ENCODE measurements around the gene AUTS2.

AUTS2 gene

GRCh38 chr7:70217571-70217970 is 619.3 kb downstream of the AUTS2 start:
- TF ChIP-seq GATA3 (IDR thresholded peaks at IDR 0.05; ENCODE audit: low read depth, low read length) (no peak), GATA2 (IDR thresholded peaks at IDR 0.05; ENCODE audit: low read depth, low read length) (no peak)

- TF ChIP-seq GATA2 (IDR thresholded peaks at IDR 0.05; ENCODE audit: low read depth, low read length) (no peak), GATA3 (IDR thresholded peaks at IDR 0.05; ENCODE audit: low read depth, low read length) (no peak)
These were observed 619.7 kb downstream of the AUTS2 start for GRCh38 chr7:70218006-70218405.

DNA sequence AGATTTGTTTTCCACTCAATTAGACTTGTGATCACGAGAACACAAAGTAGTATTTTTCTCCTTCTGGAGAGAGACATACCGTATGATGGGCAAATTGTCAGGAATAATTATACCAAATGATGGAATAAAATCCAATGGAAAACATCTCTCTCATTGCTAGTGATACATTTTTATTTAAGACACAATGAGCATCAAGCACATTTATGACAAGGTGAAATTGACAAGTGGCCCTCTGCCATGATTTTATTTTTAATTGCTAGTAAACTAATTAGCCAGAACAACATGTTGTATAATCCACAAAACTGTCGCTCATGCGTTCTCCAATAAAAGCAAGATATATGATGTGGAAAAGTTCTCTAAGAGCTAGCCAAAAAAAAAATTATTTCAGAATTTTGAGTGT is 620.8 kb downstream of the AUTS2 start:
- TF ChIP-seq GATA2 (IDR thresholded peaks at IDR 0.05; ENCODE audit: low read depth, low read length): no peak
- no peak for TF ChIP-seq GATA3 (IDR thresholded peaks at IDR 0.05; ENCODE audit: low read depth, low read length)

GRCh38 chr7:70229242-70229641 is 631.0 kb downstream of the AUTS2 start:
- TF ChIP-seq GATA2 (IDR thresholded peaks at IDR 0.05; ENCODE audit: low read depth, low read length) (no peak), GATA3 (IDR thresholded peaks at IDR 0.05; ENCODE audit: low read depth, low read length) (no peak)

DNA sequence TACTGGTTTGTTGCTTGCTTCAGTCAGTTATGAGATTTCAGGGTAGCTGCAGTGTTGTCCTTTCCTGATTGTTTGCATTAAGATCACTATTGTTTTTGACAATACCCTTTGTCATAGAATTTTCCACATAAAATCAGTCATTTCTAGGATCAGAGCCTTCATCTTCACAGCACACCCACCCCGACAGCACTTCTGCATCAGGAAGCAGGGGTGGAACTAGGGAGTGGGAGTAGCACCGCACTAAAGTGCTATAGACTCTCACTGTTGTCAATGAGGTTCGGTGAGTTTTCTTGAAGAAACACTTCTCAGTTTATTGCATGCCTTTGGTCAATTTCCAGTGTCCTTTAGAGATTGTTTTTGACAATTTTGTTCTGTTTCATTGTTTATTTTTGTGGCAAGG is 632.5 kb downstream of the AUTS2 start:
- no peak for TF ChIP-seq GATA2 (IDR thresholded peaks at IDR 0.05; ENCODE audit: low read depth, low read length)

DNA sequence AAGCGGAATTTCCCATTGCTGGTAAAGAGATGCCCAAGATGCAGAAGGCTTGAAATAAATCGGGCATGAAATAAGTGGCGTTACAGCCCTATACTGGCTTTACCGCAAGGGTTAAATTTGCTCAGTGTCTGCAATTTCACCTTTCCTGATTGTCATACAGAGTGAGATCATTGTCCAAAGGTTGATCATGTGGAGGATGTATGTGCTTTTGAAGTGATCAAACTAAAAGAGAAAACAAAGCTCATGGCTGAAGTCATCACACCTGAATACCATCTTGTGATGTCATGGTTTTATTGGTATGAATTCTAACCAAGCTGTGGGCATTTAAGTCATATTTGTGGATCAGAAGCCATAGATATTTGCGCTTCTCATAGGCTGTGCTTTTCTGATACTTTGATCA is 635.5 kb downstream of the AUTS2 start:
- TF ChIP-seq GATA2 (IDR thresholded peaks at IDR 0.05; ENCODE audit: low read depth, low read length): no peak

GRCh38 chr7:70237256-70237655 is 639.0 kb downstream of the AUTS2 start:
- TF ChIP-seq GATA3 (IDR thresholded peaks at IDR 0.05; ENCODE audit: low read depth, low read length) (no peak), GATA2 (IDR thresholded peaks at IDR 0.05; ENCODE audit: low read depth, low read length) (no peak)

GRCh38 chr7:70237831-70238575 is 639.7 kb downstream of the AUTS2 start:
- TF ChIP-seq GATA2 (IDR thresholded peaks at IDR 0.05; ENCODE audit: low read depth, low read length) (no peak; the same call in 1 of the 2 replicates), GATA3 (IDR thresholded peaks at IDR 0.05; ENCODE audit: low read depth, low read length) (no peak)

- no peak for TF ChIP-seq GATA3 (IDR thresholded peaks at IDR 0.05; ENCODE audit: low read depth, low read length)
- TF ChIP-seq GATA2 (IDR thresholded peaks at IDR 0.05; ENCODE audit: low read depth, low read length): no peak
These were observed 641.6 kb downstream of the AUTS2 start for GRCh38 chr7:70239918-70240317.

GRCh38 chr7:70240873-70241272 is 642.6 kb downstream of the AUTS2 start:
- TF ChIP-seq GATA2 (IDR thresholded peaks at IDR 0.05; ENCODE audit: low read depth, low read length): no peak
- no peak for TF ChIP-seq GATA3 (IDR thresholded peaks at IDR 0.05; ENCODE audit: low read depth, low read length)

GRCh38 chr7:70241536-70242175 is 643.4 kb downstream of the AUTS2 start:
- TF ChIP-seq GATA3 (IDR thresholded peaks at IDR 0.05; ENCODE audit: low read depth, low read length): no peak
- TF ChIP-seq GATA2 (IDR thresholded peaks at IDR 0.05; ENCODE audit: low read depth, low read length): no peak

- TF ChIP-seq GATA3 (IDR thresholded peaks at IDR 0.05; ENCODE audit: low read depth, low read length) (no peak), GATA2 (IDR thresholded peaks at IDR 0.05; ENCODE audit: low read depth, low read length) (no peak)
These were observed 644.6 kb downstream of the AUTS2 start for GRCh38 chr7:70242826-70243225.

DNA sequence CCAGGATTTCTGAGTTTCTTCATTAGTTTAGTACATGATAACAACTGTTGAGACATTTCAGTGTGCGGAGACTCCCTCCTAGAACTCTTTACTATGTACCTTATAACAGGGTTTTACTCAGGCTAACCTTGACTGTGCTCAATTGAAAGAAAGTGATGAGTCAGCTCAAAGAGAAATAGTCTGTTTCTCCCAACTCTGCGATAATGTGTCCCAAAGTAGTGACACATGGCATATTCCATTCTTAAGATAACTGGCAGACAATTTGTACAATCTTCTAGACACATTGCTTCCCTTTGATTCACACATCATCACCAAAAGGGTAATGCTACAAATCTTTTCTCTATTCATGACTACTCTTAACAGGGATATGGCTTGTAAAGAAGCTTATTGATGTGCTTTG is 645.2 kb downstream of the AUTS2 start:
- no peak for TF ChIP-seq GATA3 (IDR thresholded peaks at IDR 0.05; ENCODE audit: low read depth, low read length)

- no peak for TF ChIP-seq GATA2 (IDR thresholded peaks at IDR 0.05; ENCODE audit: low read depth, low read length)
- TF ChIP-seq GATA3 (IDR thresholded peaks at IDR 0.05; ENCODE audit: low read depth, low read length): no peak
These were observed 659.6 kb downstream of the AUTS2 start for GRCh38 chr7:70257921-70258320.

- TF ChIP-seq GATA3 (IDR thresholded peaks at IDR 0.05; ENCODE audit: low read depth, low read length): no peak
- no peak for TF ChIP-seq GATA2 (IDR thresholded peaks at IDR 0.05; ENCODE audit: low read depth, low read length)
These were observed 661.2 kb downstream of the AUTS2 start for GRCh38 chr7:70259502-70259901.
